SK-N-SH treated with all-trans-retinoic acid at 6 μM for 48 hours (cell line): ENCODE data around the gene NTN3.

Experiments
- ATAC-seq: fragments of 200-7000 bp; cut with Tn5 transposase; 3 replicates; pipeline ENCODE4 v1.9.1; 2020; ENCODE audit warnings: mild to moderate bottlenecking, moderate library complexity
- ARNTL ChIP-seq: fragments of 450-650 bp; formaldehyde crosslinking; IDR thresholded peaks from 2 replicates; pipeline ENCODE4 v1.5.0; 2020; ENCODE audit warnings: low read depth, mild to moderate bottlenecking, moderate library complexity, borderline replicate concordance
- BACH2 ChIP-seq: fragments of 250-450 bp; sonication (Bioruptor Pico); IDR thresholded peaks from 2 replicates; pipeline ENCODE4 v1.9.0; 2021; ENCODE audit warnings: mild to moderate bottlenecking, borderline replicate concordance
- CREB5 ChIP-seq: fragments of 250-450 bp; sonication (Bioruptor Pico); IDR thresholded peaks from 2 replicates; pipeline ENCODE4 v1.5.1; 2020; ENCODE audit warnings: low read depth, mild to moderate bottlenecking, moderate library complexity
- CSDC2 ChIP-seq: fragments of 250-450 bp; sonication (Bioruptor Pico); IDR thresholded peaks from 2 replicates; pipeline ENCODE4 v1.5.0; 2020; ENCODE audit warnings: mild to moderate bottlenecking, moderate library complexity
- CSRNP3 ChIP-seq: fragments of 250-450 bp; sonication (Bioruptor Pico); IDR thresholded peaks from 2 replicates; pipeline ENCODE4 v1.5.1; 2021; ENCODE audit warnings: mild to moderate bottlenecking, moderate library complexity
- ESRRG ChIP-seq: fragments of 250-450 bp; sonication (Bioruptor Pico); IDR thresholded peaks from 2 replicates; pipeline ENCODE4 v1.6.1; 2021; ENCODE audit warnings: mild to moderate bottlenecking
- GLIS3 ChIP-seq: fragments of 250-450 bp; sonication (Bioruptor Pico); IDR thresholded peaks from 2 replicates; pipeline ENCODE4 v1.5.0; 2020; ENCODE audit warnings: mild to moderate bottlenecking, moderate library complexity
- ISL1 ChIP-seq: fragments of 250-450 bp; sonication (Bioruptor Pico); IDR thresholded peaks from 2 replicates; pipeline ENCODE4 v2.1.2; 2022; ENCODE audit warnings: mild to moderate bottlenecking, moderate library complexity
- OSR1 ChIP-seq: fragments of 250-450 bp; sonication (Bioruptor Pico); IDR thresholded peaks from 2 replicates; pipeline ENCODE4 v1.8.0; 2022; ENCODE audit warnings: moderate library complexity, mild to moderate bottlenecking, inconsistent platforms
- PATZ1 ChIP-seq: fragments of 250-450 bp; sonication (Bioruptor Pico); IDR thresholded peaks from 2 replicates; pipeline ENCODE4 v1.8.0; 2020; ENCODE audit warnings: mild to moderate bottlenecking, moderate library complexity, borderline replicate concordance
- PPARA ChIP-seq: fragments of 250-450 bp; sonication (Bioruptor Pico); IDR thresholded peaks from 2 replicates; pipeline ENCODE4 v1.5.0; 2020; ENCODE audit warnings: mild to moderate bottlenecking, borderline replicate concordance
- RARB ChIP-seq: fragments of 250-450 bp; sonication (Bioruptor Pico); IDR thresholded peaks from 2 replicates; pipeline ENCODE4 v1.8.0; 2021; ENCODE audit warnings: mild to moderate bottlenecking, moderate library complexity
- SNAI2 ChIP-seq: fragments of 250-450 bp; sonication (Bioruptor Pico); IDR thresholded peaks from 2 replicates; pipeline ENCODE4 v1.5.0; 2020; ENCODE audit warnings: mild to moderate bottlenecking, moderate library complexity
- TCF4 ChIP-seq: fragments of 250-450 bp; sonication (Bioruptor Pico); IDR thresholded peaks from 2 replicates; pipeline ENCODE4 v1.8.0; 2021; ENCODE audit warnings: mild to moderate bottlenecking, moderate library complexity, borderline replicate concordance
- TOX ChIP-seq: fragments of 250-450 bp; sonication (Bioruptor Pico); IDR thresholded peaks from 2 replicates; pipeline ENCODE4 v1.8.0; 2021; ENCODE audit warnings: mild to moderate bottlenecking, moderate library complexity, borderline replicate concordance
- TSHZ2 ChIP-seq: fragments of 250-450 bp; sonication (Bioruptor Pico); IDR thresholded peaks from 2 replicates; pipeline ENCODE4 v1.5.0; 2020; ENCODE audit warnings: mild to moderate bottlenecking, moderate library complexity
- ZC3H10 ChIP-seq: fragments of 250-450 bp; sonication (Bioruptor Pico); IDR thresholded peaks from 2 replicates; pipeline ENCODE4 v1.5.1; 2021; ENCODE audit warnings: mild to moderate bottlenecking, moderate library complexity
- ZFP3 ChIP-seq: fragments of 250-450 bp; sonication (Bioruptor Pico); IDR thresholded peaks from 2 replicates; pipeline ENCODE4 v1.5.0; 2020; ENCODE audit warnings: mild to moderate bottlenecking, moderate library complexity
- ZFP30 ChIP-seq: fragments of 450-650 bp; formaldehyde crosslinking; IDR thresholded peaks from 2 replicates; pipeline ENCODE4 v1.5.0; 2022; ENCODE audit warnings: mild to moderate bottlenecking, moderate library complexity
- ZNF565 ChIP-seq: fragments of 450-650 bp; formaldehyde crosslinking; conservative IDR thresholded peaks from 2 replicates; pipeline ENCODE4 v1.5.0; 2020; ENCODE audit warnings: low read depth, mild to moderate bottlenecking, moderate library complexity
- ZNF70 ChIP-seq: fragments of 450-650 bp; formaldehyde crosslinking; IDR thresholded peaks from 2 replicates; pipeline ENCODE4 v1.5.0; 2020; ENCODE audit warnings: mild to moderate bottlenecking, moderate library complexity
- ZNF8 ChIP-seq: fragments of 450-650 bp; formaldehyde crosslinking; IDR thresholded peaks from 2 replicates; pipeline ENCODE4 v1.5.0; 2020; ENCODE audit warnings: mild to moderate bottlenecking, moderate library complexity

The NTN3 gene

GRCh38 chr16:2459647-2460390 lies 11.3 kb upstream of the NTN3 start, which contains the start of gene TEDC2 (continued):
- TF ChIP-seq PPARA (CRISPR knock-in tag) = no peak
- no peak for TF ChIP-seq RARB (CRISPR knock-in tag)
- no peak for TF ChIP-seq TOX (CRISPR knock-in tag)
- no peak for TF ChIP-seq ISL1 (CRISPR knock-in tag)
- TF ChIP-seq, all 23 proteins: peak for 0

GRCh38 chr16:2460391-2460713 lies 10.7 kb upstream of the NTN3 start:
- TF ChIP-seq CSRNP3 (CRISPR knock-in tag) (no peak), ZNF70 (CRISPR knock-in tag) (no peak), PPARA (CRISPR knock-in tag) (no peak), ZFP3 (CRISPR knock-in tag) (no peak), TCF4 (CRISPR knock-in tag) (no peak), ZC3H10 (CRISPR knock-in tag) (no peak), TSHZ2 (CRISPR knock-in tag) (no peak), CSDC2 (CRISPR knock-in tag) (no peak), ZFP30 (CRISPR knock-in tag) (no peak), ESRRG (CRISPR knock-in tag) (no peak), SNAI2 (CRISPR knock-in tag) (no peak), BACH2 (CRISPR knock-in tag) (no peak), CREB5 (CRISPR knock-in tag) (no peak), ISL1 (CRISPR knock-in tag) (no peak), ZNF8 (CRISPR knock-in tag) (no peak)
- ATAC-seq = no peak

- ATAC-seq = no peak
- TF ChIP-seq ESRRG (CRISPR knock-in tag) = no peak
- no peak for TF ChIP-seq ISL1 (CRISPR knock-in tag)
- TF ChIP-seq PPARA (CRISPR knock-in tag) = no peak
- TF ChIP-seq ZNF70 (CRISPR knock-in tag) = no peak
- no peak for TF ChIP-seq CSRNP3 (CRISPR knock-in tag)
- no peak for TF ChIP-seq TCF4 (CRISPR knock-in tag)
- no peak for TF ChIP-seq TSHZ2 (CRISPR knock-in tag)
- no peak for TF ChIP-seq TOX (CRISPR knock-in tag)
- no peak for TF ChIP-seq ZFP3 (CRISPR knock-in tag)
- no peak for TF ChIP-seq ARNTL (CRISPR knock-in tag)
- TF ChIP-seq GLIS3 (CRISPR knock-in tag) = no peak
- TF ChIP-seq ZNF565 (CRISPR knock-in tag) = no peak
- TF ChIP-seq CSDC2 (CRISPR knock-in tag) = no peak
- no peak for TF ChIP-seq PATZ1 (CRISPR knock-in tag)
- no peak for TF ChIP-seq BACH2 (CRISPR knock-in tag)
- TF ChIP-seq ZNF8 (CRISPR knock-in tag) = no peak
- TF ChIP-seq SNAI2 (CRISPR knock-in tag) = no peak
- TF ChIP-seq OSR1 (CRISPR knock-in tag) = no peak
- no peak for TF ChIP-seq ZFP30 (CRISPR knock-in tag)
Measured at GRCh38 chr16:2460916-2461315, 10.2 kb upstream of the NTN3 start.
